H9 (cell line): Measurements from ENCODE around the gene TPD52L1. TPM values are rescaled to one million over a fixed set of nuclear protein-coding genes. Genes with fewer than 3 reads are reported as not detected.

ENCODE experiments used
- DNase-seq: peaks from one replicate; pipeline ENCODE4 v3.0.0-alpha.2; 2017
- H2AFZ ChIP-seq: one replicate; pipeline ENCODE4 v1.6.1; 2013; ENCODE audit warnings: mild to moderate bottlenecking, low read length, control low read depth, moderate library complexity
- H2AK5ac ChIP-seq: 2 replicates; pipeline ENCODE4 v1.6.1; 2013; ENCODE audit warnings: low read length, control low read depth, mixed read lengths; ENCODE audit not compliant: insufficient read length
- H2BK120ac ChIP-seq: one replicate; pipeline ENCODE4 v1.6.1; 2013; ENCODE audit warnings: low read depth, mild to moderate bottlenecking, low read length, control low read depth, inconsistent platforms; ENCODE audit not compliant: poor library complexity, severe bottlenecking
- H2BK12ac ChIP-seq: 2 replicates; pipeline ENCODE4 v1.6.1; 2013; ENCODE audit warnings: low read length, control low read depth, mixed read lengths, low read depth; ENCODE audit not compliant: insufficient read length
- H2BK15ac ChIP-seq: 2 replicates; pipeline ENCODE4 v1.6.1; 2013; ENCODE audit warnings: low read depth, low read length, control low read depth
- H2BK20ac ChIP-seq: one replicate; pipeline ENCODE4 v1.6.1; 2013; ENCODE audit warnings: low read depth, mild to moderate bottlenecking, low read length, control low read depth, inconsistent platforms; ENCODE audit not compliant: poor library complexity, severe bottlenecking
- H2BK5ac ChIP-seq: 2 replicates; pipeline ENCODE4 v1.6.1; 2013; ENCODE audit warnings: low read length, control low read depth, mixed read lengths; ENCODE audit not compliant: insufficient read length
- H3K14ac ChIP-seq: 2 replicates; pipeline ENCODE4 v1.6.1; 2013; ENCODE audit warnings: low read length, control low read depth; ENCODE audit not compliant: insufficient read depth
- H3K18ac ChIP-seq: 2 replicates; pipeline ENCODE4 v1.6.1; 2013; ENCODE audit warnings: low read depth, mild to moderate bottlenecking, mixed read lengths, low read length, control low read depth; ENCODE audit not compliant: insufficient read length
- H3K23ac ChIP-seq: 2 replicates; pipeline ENCODE4 v1.6.1; 2013; ENCODE audit warnings: low read length, control low read depth, mixed read lengths, low read depth; ENCODE audit not compliant: insufficient read length
- H3K23me2 ChIP-seq: 2 replicates; pipeline ENCODE4 v1.6.1; 2013; ENCODE audit warnings: low read depth, mild to moderate bottlenecking, mixed read lengths, low read length, control low read depth; ENCODE audit not compliant: insufficient read length, poor library complexity, severe bottlenecking
- H3K27ac ChIP-seq: 2 replicates; pipeline ENCODE4 v1.5.1; 2013; ENCODE audit warnings: low read length, control low read depth, mixed read lengths, low read depth; ENCODE audit not compliant: insufficient read length
- H3K27me3 ChIP-seq: 2 replicates; pipeline ENCODE4 v1.6.1; 2013; ENCODE audit warnings: low read length, control low read depth, inconsistent platforms; ENCODE audit not compliant: insufficient read depth
- H3K4ac ChIP-seq: 2 replicates; pipeline ENCODE4 v1.6.1; 2013; ENCODE audit warnings: low read depth, mild to moderate bottlenecking, control low read depth, inconsistent platforms, low read length, moderate library complexity
- H3K4me1 ChIP-seq: 2 replicates; pipeline ENCODE4 v1.6.1; 2013; ENCODE audit warnings: low read length, control low read depth, inconsistent platforms; ENCODE audit not compliant: insufficient read depth
- H3K4me2 ChIP-seq: 2 replicates; pipeline ENCODE4 v1.6.1; 2013; ENCODE audit warnings: low read length, control low read depth, mixed read lengths; ENCODE audit not compliant: insufficient read length, insufficient read depth
- H3K56ac ChIP-seq: 2 replicates; pipeline ENCODE4 v1.6.1; 2013; ENCODE audit warnings: low read depth, mild to moderate bottlenecking, mixed read lengths, low read length, control low read depth; ENCODE audit not compliant: insufficient read length
- H3K79me1 ChIP-seq: 2 replicates; pipeline ENCODE4 v1.6.1; 2013; ENCODE audit warnings: low read depth, mild to moderate bottlenecking, moderate library complexity, low read length, control low read depth, inconsistent platforms; ENCODE audit not compliant: insufficient read depth, poor library complexity, severe bottlenecking
- H3K79me2 ChIP-seq: 2 replicates; pipeline ENCODE4 v1.6.1; 2013; ENCODE audit warnings: low read length, control low read depth, inconsistent platforms; ENCODE audit not compliant: insufficient read depth
- H3K9ac ChIP-seq: 2 replicates; pipeline ENCODE4 v1.6.1; 2013; ENCODE audit warnings: low read length, control low read depth, mixed read lengths; ENCODE audit not compliant: insufficient read length; ENCODE audit errors: extremely low read depth
- H3K9me3 ChIP-seq: one replicate; pipeline ENCODE4 v1.6.1; 2013; ENCODE audit warnings: low read depth, low read length, inconsistent platforms; ENCODE audit not compliant: control insufficient read depth
- H3T11ph ChIP-seq: one replicate; pipeline ENCODE4 v1.6.1; 2013; ENCODE audit warnings: mild to moderate bottlenecking, low read length, control low read depth, inconsistent platforms
- H4K20me1 ChIP-seq: one replicate; pipeline ENCODE4 v1.6.1; 2013; ENCODE audit not compliant: control insufficient read depth, insufficient read length, insufficient read depth
- H4K5ac ChIP-seq: 2 replicates; pipeline ENCODE4 v1.6.1; 2013; ENCODE audit warnings: low read depth, mild to moderate bottlenecking, mixed read lengths, low read length, control low read depth; ENCODE audit not compliant: insufficient read length
- H4K8ac ChIP-seq: replicated peaks from 2 replicates; pipeline ENCODE4 v1.6.1; 2013; ENCODE audit warnings: low read length, control low read depth, mixed read lengths, low read depth; ENCODE audit not compliant: insufficient read length
- H4K91ac ChIP-seq: 2 replicates; pipeline ENCODE4 v1.6.1; 2013; ENCODE audit warnings: low read depth, mild to moderate bottlenecking, moderate library complexity, mixed read lengths, low read length, control low read depth; ENCODE audit not compliant: insufficient read length
- H3K27ac Mint-ChIP-seq, 3 experiments: 2 replicates in 2 of 3; 3 replicates in 1 of 3; pipeline ENCODE4 v1.8.0; 2020 to 2021; ENCODE audit warnings: mixed read lengths in 3 of 3, mild to moderate bottlenecking in 1 of 3, moderate library complexity in 1 of 3
- H3K27me3 Mint-ChIP-seq: 2 replicates; pipeline ENCODE4 v1.8.0; 2021; ENCODE audit warnings: low read depth, mild to moderate bottlenecking, moderate library complexity, mixed read lengths
- H3K36me3 Mint-ChIP-seq, 3 experiments: 2 replicates in 2 of 3; 3 replicates in 1 of 3; pipeline ENCODE4 v1.8.0; 2020 to 2021; ENCODE audit warnings: low read depth in 3 of 3, mixed read lengths in 3 of 3; ENCODE audit not compliant: insufficient read depth in 1 of 3
- H3K4me1 Mint-ChIP-seq, 2 experiments: 2 replicates each; pipeline ENCODE4 v1.8.0; 2020; ENCODE audit warnings: mixed read lengths in 2 of 2
- H3K4me3 Mint-ChIP-seq, 2 experiments: 2 replicates in 1 of 2; 3 replicates in 1 of 2; pipeline ENCODE4 v1.8.0; 2020 to 2021; ENCODE audit warnings: mild to moderate bottlenecking in 2 of 2, mixed read lengths in 2 of 2, moderate library complexity in 1 of 2
- H3K9me3 Mint-ChIP-seq, 2 experiments: 2 replicates in 1 of 2; 3 replicates in 1 of 2; pipeline ENCODE4 v1.8.0; 2020; ENCODE audit warnings: mild to moderate bottlenecking in 2 of 2, mixed read lengths in 2 of 2, moderate library complexity in 1 of 2
- CTCF ChIP-seq: fragments of 200-600 bp; sonication (generic); conservative IDR thresholded peaks from 3 replicates; pipeline ENCODE4 v1.8.0; 2021; ENCODE audit warnings: antibody characterized with exemption, mild to moderate bottlenecking
- WGBS: extraction: QIAGEN DNeasy Blood & Tissue Kit; methylation state at CpG from one replicate; pipeline ENCODE4 v1.1.7; 2013; ENCODE audit warnings: missing lambda C conversion rate, low lambda C conversion rate, mixed read lengths; ENCODE audit not compliant: insufficient read length; ENCODE audit errors: extremely low coverage; 5-methylcytosine and 5-hydroxymethylcytosine counted together
- total RNA-seq: library from RNA; stranded (reverse); gene quantifications from 2 replicates; pipeline ENCODE4 v1.2.1, GENCODE V29; 2021

The TPD52L1 gene
- total RNA-seq, 1 experiment from 2014 or later: 6.6 TPM

- H3K9ac ChIP-seq: no peak overlapping the region
- no peak overlapping the region for H3K4me3 Mint-ChIP-seq
- DNase-seq: no peak
- no peak overlapping the region for H2BK15ac ChIP-seq
- H3K23ac ChIP-seq: no peak overlapping the region
- H3K4me2 ChIP-seq: no peak overlapping the region
- no peaks in the 10 kb centered on the region for H3K79me2 ChIP-seq
- H2AK5ac ChIP-seq: no peak overlapping the region
- H3K79me1 ChIP-seq: no peaks in the 10 kb centered on the region
- no peaks in the 10 kb centered on the region for H3K9me3 Mint-ChIP-seq
- no peak overlapping the region for H3T11ph ChIP-seq
- no peak overlapping the region for H2BK120ac ChIP-seq
- no peaks in the 10 kb centered on the region for H3K9me3 ChIP-seq
- H3K27me3 ChIP-seq: no peaks in the 10 kb centered on the region
- H2BK20ac ChIP-seq: no peak overlapping the region
- no peaks in the 10 kb centered on the region for H4K20me1 ChIP-seq
- no peak overlapping the region for H4K91ac ChIP-seq
- no peak overlapping the region for H2BK5ac ChIP-seq
- H3K4me1 Mint-ChIP-seq: peaks cover 13 to 16% of the 10 kb centered on the region in 2 experiments
- no peaks in the 10 kb centered on the region for H3K36me3 Mint-ChIP-seq
- H3K23me2 ChIP-seq: no peaks in the 10 kb centered on the region
- no peak overlapping the region for H3K56ac ChIP-seq
- H3K4me1 ChIP-seq: no peaks in the 10 kb centered on the region; the same call in 1 of the 2 replicates
- no peak overlapping the region for H3K4ac ChIP-seq
- no peak overlapping the region for H3K14ac ChIP-seq
- H3K27me3 Mint-ChIP-seq: no peaks in the 10 kb centered on the region; the same call in 1 of the 2 replicates
- no peak overlapping the region for H2BK12ac ChIP-seq
- no peak overlapping the region for H2AFZ ChIP-seq
- no peak overlapping the region for H4K8ac ChIP-seq
- H4K5ac ChIP-seq: no peak overlapping the region
- no peak overlapping the region for H3K27ac Mint-ChIP-seq
- H3K27ac ChIP-seq: no peak overlapping the region
- TF ChIP-seq CTCF: no peak
- WGBS: no CpG with 5 or more reads among the region's 1 CpG
- no peak overlapping the region for H3K18ac ChIP-seq
Observed at GRCh38 chr6:125188594-125189203, 35.1 kb downstream of the TPD52L1 start.
